Urinary bladder (tissue), 4 donors: ENCODE measurements around the gene HOTAIR. TPM values are rescaled to one million over a fixed set of nuclear protein-coding genes. Genes with fewer than 3 reads are reported as not detected.

Source experiments
- DNase-seq: peaks from one replicate; pipeline ENCODE4 v3.0.0-alpha.2; 2015; ENCODE audit errors: extremely low spot score
- H3K27ac ChIP-seq: one replicate; pipeline ENCODE4 v1.5.1; 2013; ENCODE audit warnings: low read depth, mild to moderate bottlenecking, moderate library complexity
- H3K36me3 ChIP-seq: one replicate; pipeline ENCODE4 v1.6.1; 2013; ENCODE audit warnings: mild to moderate bottlenecking, moderate library complexity; ENCODE audit not compliant: insufficient read depth
- H3K4me1 ChIP-seq: one replicate; pipeline ENCODE4 v1.6.1; 2013; ENCODE audit warnings: mild to moderate bottlenecking, moderate library complexity; ENCODE audit not compliant: insufficient read depth
- H3K4me3 ChIP-seq: one replicate; pipeline ENCODE4 v1.5.1; 2013; ENCODE audit warnings: low read depth, low read length
- WGBS: extraction: QIAGEN DNeasy Blood & Tissue Kit; methylation state at CpG from one replicate; pipeline ENCODE4 v1.1.7; 2013; 5-methylcytosine and 5-hydroxymethylcytosine counted together
- polyA plus RNA-seq: library from polyadenylated mRNA; stranded (reverse); fragments of 200-250 nt; gene quantifications from one replicate; pipeline ENCODE4 v1.2.3, GENCODE V29; 2013
- total RNA-seq: library from RNA; depleted of rRNA; stranded (reverse); fragments of >200 nt; gene quantifications from one replicate; pipeline ENCODE4 v1.2.3, GENCODE V29; 2014
- donor health status: healthy with polysubstance abuse.
- donor health status: healthy.

HOTAIR gene
- total and polyA plus RNA-seq, 2 donors, result 1.1 to 6.3 TPM

DNA sequence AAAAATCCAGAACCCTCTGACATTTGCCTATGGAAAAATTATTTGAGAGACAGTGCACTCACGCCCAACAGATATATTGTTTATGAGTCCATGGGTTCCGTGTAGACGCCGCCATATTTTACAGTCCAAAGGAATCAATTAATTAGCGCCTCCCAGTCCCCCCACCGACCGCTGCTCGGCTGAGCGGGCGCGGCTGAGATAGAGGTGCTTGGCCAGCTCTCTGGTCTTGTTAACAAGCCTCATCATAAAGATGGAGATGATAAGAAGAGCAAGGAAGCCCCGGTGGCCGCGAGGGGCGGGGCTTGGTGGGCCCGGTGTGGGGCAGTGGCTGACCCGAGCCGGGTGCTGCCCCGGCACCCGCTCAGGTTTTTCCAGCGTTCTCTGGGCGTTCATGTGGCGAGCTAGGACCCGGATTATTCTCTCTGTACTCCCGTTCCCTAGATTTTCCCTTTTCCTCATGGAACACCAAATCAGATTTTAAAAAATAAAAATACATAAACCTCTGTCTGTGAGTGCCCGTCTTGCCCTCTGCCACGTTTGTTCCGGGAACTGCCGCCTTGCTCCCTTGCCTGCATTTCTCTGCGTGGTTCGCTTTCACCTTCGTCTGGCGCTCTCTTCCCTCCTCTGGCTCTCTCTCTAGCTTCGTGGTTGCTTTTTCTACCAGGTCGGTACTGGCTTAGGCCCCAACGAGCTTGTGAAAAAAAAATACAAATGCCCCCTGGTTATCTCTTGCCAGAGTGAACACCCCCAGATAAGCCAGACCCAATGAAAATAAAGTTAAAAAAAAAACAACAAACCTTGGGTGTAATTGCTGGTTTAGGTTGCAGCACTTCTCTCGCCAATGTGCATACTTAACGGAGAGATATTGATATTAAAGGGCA, 11.1 kb downstream of the HOTAIR start:
- no peaks in the 10 kb centered on the region for H3K36me3 ChIP-seq
- no peak overlapping the region for H3K27ac ChIP-seq
- 42% methylated on average over 38 of the region's 38 CpGs for WGBS
- no peak overlapping the region for H3K4me3 ChIP-seq
- H3K4me1 ChIP-seq, result no peaks in the 10 kb centered on the region
- DNase-seq, result no peak

DNA sequence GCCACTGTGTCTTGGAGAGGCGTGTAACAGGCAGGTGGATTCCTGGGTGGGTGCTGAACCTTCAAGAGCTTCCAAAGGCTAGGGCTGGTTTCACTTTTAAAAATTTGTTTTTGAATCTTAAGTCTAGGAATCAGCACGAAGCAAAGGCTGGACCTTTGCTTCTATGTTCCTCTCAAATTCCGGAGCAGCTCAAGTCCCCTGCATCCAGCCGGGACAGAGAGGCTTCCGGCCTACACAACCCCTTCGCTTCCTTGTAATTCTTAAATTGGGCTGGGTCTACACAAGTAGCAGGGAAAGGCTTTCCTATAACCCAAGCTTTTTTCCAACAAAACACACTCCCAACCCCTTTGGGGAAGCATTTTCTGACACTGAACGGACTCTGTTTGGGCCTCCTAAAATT, 11.7 kb downstream of the HOTAIR start:
- Histone ChIP-seq H3K27ac (no peak overlapping the region), H3K4me1 (no peaks in the 10 kb centered on the region), H3K4me3 (no peak overlapping the region), H3K36me3 (no peaks in the 10 kb centered on the region)
- 72% methylated on average over 7 of the region's 7 CpGs for WGBS
- no peak for DNase-seq

DNA sequence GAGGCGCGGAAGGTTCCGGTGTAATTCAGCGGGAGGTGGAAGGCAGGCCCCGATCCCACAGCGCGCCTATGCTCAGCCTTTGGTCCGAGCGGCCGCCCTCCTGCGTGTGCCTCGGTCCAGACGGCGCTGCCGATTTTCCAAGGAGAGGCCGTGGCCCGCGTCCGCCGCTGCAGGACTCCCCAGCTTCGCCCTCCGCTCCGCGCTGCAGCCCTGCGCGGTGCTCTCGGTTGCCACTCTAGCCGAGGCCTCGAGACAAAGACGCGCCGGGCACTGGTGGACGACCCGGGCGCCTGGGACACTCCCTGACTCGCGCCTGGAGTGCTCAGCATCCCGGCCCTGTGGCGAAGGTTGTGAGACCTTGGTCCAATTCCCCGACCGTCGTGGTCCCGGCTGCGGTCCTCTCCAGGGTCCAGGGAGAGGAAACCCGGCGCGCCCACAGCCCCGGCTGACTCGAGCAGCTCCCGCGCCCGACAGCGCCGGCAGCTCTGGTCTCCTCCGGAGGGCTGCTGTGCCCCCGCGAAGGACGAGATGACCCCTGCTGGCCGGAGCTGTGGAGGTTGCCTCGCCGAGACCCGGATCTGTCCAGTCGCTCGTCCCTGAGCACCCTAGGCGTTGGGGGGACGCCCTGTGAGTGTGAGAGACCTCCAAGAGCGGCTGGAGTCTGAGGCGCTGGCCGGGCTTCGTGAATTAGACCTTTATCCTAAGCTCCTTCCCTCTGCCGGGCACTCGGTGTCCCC, 13.6 kb downstream of the HOTAIR start:
- Histone ChIP-seq H3K27ac (no peak overlapping the region), H3K4me1 (no peaks in the 10 kb centered on the region), H3K4me3 (no peak overlapping the region), H3K36me3 (no peaks in the 10 kb centered on the region)
- DNase-seq, result no peak
- 46% methylated on average over 72 of the region's 72 CpGs for WGBS

DNA sequence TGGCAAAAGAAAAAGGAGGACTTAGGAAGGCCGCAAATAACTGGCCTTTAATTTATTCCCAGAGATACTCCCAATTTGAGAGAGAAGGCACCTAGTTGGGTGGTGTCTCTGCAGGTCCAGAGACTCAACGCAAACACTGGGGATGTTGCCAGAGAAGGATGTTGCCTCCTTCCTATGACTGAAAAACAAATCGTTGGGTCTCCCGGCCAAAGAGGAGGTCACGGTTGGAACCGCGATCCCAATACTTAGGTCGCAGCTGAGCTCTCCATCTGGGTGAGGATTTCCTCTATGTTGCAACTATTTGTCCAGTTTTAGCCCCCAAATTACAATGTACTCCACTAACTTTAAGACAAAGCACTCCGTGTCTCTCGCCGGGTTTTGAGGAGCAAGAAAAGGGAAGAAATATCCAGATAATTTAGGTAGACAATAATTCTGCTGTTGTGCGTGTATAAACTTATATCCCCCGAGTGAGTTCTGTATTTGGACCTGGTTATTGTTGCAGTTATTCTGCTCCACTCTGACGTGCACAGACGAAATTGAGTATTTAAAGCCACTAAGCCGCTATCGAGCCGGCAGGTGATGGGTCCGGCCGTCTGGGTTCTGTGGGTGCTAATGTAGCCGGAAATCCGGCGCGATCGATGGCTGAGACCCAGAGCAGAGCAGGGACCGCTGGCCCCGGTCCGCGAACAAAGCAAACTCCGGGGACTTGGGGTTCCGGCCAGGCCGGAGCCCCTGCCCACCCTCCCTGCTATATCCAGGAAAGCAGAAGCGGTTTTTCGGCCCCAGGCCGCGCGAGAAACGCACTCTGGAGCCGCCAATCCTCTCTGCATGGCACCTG, 14.3 kb downstream of the HOTAIR start:
- H3K4me1 ChIP-seq, result no peaks in the 10 kb centered on the region
- no peak for DNase-seq
- H3K4me3 ChIP-seq, result no peak overlapping the region
- no peak overlapping the region for H3K27ac ChIP-seq
- WGBS, result 58% methylated on average over 39 of the region's 39 CpGs
- H3K36me3 ChIP-seq, result no peaks in the 10 kb centered on the region

DNA sequence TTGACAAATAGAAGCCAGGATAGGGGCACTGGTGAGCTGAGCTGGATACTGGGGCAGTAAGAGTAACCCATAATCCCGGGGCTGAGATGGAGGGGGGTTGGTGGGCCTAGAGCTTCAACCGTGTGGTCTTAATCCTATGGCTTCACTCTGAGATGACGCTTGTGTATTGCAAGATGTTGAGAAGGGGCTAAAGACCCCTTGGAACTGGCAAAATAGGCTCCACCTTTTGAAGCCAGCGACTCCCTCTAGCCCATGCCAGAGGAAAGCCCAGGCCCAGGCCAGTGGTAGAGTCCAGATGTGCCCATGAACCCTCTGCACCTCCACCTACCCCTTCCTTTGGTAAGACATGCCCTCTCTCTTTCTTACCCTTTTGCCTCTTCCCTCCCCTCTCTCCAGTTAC, 15.4 kb downstream of the HOTAIR start:
- no peaks in the 10 kb centered on the region for H3K36me3 ChIP-seq
- no peak overlapping the region for H3K4me3 ChIP-seq
- no peak overlapping the region for H3K27ac ChIP-seq
- WGBS, result 51% methylated on average over 4 of the region's 4 CpGs
- DNase-seq, result no peak
- H3K4me1 ChIP-seq, result no peaks in the 10 kb centered on the region

DNA sequence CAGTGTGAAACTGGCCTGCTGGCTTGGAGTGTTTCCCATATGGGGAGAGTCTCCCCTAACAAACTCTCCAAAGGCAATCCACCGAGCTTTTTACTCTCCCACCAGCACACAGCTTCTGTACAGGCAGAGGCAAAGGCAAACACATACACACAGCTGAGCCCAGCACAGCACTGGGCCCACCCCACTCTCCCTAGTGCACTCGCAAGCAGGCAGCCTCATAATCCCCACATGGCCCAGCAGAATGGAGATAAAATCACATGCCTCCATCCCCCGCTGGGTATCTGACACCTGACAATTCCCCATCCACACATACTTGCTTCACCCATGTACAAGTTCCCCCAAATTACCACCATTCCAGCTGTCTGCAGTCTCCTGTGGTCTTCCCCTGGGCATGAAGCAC, 16.6 kb downstream of the HOTAIR start:
- no peak for DNase-seq
- Histone ChIP-seq H3K36me3 (no peaks in the 10 kb centered on the region), H3K4me3 (no peak overlapping the region), H3K27ac (no peak overlapping the region), H3K4me1 (no peaks in the 10 kb centered on the region)
- WGBS, result 64% methylated on average over 3 of the region's 3 CpGs

- DNase-seq, result no peak
- no peak overlapping the region for H3K4me3 ChIP-seq
- no peaks in the 10 kb centered on the region for H3K36me3 ChIP-seq
- WGBS, result 56% methylated on average over 11 of the region's 11 CpGs
- H3K27ac ChIP-seq, result no peak overlapping the region
- H3K4me1 ChIP-seq, result no peaks in the 10 kb centered on the region
Observed at GRCh38 chr12:53956914-53957536, 17.7 kb downstream of the HOTAIR start.

DNA sequence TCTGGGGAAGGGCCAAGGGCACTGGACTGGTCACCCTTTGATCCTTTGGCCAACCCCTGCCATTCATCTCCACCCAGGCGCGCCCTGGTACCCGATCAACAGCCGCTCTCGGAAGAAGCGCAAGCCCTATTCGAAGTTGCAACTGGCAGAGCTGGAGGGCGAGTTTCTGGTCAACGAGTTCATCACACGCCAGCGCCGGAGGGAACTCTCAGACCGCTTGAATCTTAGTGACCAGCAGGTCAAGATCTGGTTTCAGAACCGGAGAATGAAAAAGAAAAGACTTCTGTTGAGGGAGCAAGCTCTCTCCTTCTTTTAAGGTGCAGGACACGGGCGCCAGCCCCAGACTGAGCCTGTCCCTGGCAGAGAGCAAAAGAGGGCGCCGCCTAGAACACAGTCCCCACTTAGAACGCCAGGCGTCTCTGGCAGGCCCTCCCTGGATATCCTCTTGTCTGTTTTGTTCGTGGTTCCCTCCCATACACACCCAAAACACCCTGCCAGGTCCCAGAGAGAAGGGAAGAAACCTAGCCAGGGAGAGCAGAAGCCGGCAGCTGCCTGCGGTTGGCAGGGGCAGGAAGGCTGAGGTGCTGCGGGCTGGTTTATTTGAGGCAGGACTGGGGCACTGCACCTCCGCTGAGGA, 18.4 kb downstream of the HOTAIR start:
- no peak for DNase-seq
- no peaks in the 10 kb centered on the region for H3K36me3 ChIP-seq
- no peak overlapping the region for H3K27ac ChIP-seq
- no peak overlapping the region for H3K4me3 ChIP-seq
- H3K4me1 ChIP-seq, result no peaks in the 10 kb centered on the region
- WGBS, result 42% methylated on average over 25 of the region's 25 CpGs

- H3K36me3 ChIP-seq, result no peaks in the 10 kb centered on the region
- no peaks in the 10 kb centered on the region for H3K4me1 ChIP-seq
- 32% methylated on average over 10 of the region's 10 CpGs for WGBS
- DNase-seq, result no peak
- no peak overlapping the region for H3K27ac ChIP-seq
- H3K4me3 ChIP-seq, result no peak overlapping the region
Observed at GRCh38 chr12:53955776-53956250, 18.9 kb downstream of the HOTAIR start.

DNA sequence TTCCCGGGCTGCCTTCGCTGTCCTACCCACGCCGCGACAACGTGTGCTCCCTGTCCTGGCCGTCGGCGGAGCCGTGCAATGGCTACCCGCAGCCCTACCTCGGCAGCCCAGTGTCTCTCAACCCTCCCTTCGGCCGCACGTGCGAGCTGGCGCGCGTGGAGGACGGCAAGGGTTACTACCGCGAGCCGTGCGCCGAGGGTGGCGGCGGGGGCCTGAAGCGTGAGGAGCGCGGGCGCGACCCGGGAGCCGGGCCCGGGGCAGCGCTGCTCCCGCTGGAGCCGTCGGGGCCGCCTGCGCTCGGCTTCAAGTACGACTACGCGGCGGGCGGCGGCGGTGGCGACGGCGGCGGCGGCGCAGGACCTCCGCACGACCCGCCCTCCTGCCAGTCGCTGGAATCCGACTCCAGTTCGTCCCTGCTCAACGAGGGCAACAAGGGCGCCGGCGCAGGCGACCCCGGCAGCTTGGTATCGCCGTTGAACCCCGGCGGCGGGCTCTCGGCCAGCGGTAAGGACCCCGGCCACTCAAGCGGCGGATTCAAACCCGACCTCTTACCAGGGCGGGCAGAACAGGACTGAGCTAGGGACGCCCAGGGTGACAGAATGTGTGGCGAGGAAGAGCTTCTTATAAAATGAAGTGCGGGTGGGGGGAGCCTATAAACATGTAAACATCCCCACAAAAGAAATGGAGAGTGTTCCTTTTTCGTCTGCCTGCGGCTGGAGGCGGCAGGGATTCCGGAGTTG, 19.5 kb downstream of the HOTAIR start:
- no peak for DNase-seq
- Histone ChIP-seq H3K4me3 (no peak overlapping the region), H3K27ac (no peak overlapping the region), H3K36me3 (no peaks in the 10 kb centered on the region), H3K4me1 (no peaks in the 10 kb centered on the region)
- WGBS, result 4% methylated on average over 86 of the region's 86 CpGs

DNA sequence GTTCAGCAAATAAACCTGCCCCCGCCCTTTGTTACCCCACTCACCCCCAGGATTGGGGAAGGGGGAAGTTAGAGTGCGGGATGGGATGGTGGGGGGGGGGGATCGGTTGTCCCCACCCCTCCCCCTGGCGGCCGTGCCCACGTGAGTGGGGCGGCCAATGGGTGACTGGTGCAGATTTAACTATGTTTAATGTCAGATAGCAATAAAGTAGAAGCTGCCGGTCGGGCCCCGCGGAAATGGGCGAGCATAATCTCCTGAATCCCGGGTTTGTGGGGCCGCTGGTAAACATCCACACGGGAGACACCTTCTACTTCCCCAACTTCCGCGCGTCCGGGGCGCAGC, 20.1 kb downstream of the HOTAIR start, which contains the start of gene HOXC12:
Gene HOXC12, plus strand, starts transcription at position 210 of the 342 bp plus-strand sequence. Its CDS starts 27 bp downstream, at position 237.
- H3K36me3 ChIP-seq, result no peaks in the 10 kb centered on the region
- WGBS, result 2% methylated on average over 20 of the region's 20 CpGs
- no peak within 1 kb of the TSS for H3K27ac ChIP-seq
- H3K4me1 ChIP-seq, result no peaks in the 10 kb centered on the region
- H3K4me3 ChIP-seq, result no peak within 1 kb of the TSS
- no peak for DNase-seq
